GM23338 (cell line): ENCODE data around the gene TRPM3. TPM values are rescaled to one million over a fixed set of nuclear protein-coding genes. Genes with fewer than 3 reads are reported as not detected.

Source experiments
- EZH2 ChIP-seq: fragments of 200-600 bp; sonication (generic); IDR thresholded peaks from one replicate; pipeline ENCODE4 v1.8.0; 2017; ENCODE audit warnings: antibody characterized with exemption, mild to moderate bottlenecking, low read depth; ENCODE audit not compliant: unreplicated experiment
- REST ChIP-seq: IDR thresholded peaks from one replicate; pipeline ENCODE4 v1.6.1; 2018; ENCODE audit warnings: antibody characterized with exemption; ENCODE audit not compliant: unreplicated experiment
- ZNF462 ChIP-seq: fragments of 250-450 bp; sonication (Bioruptor Pico); IDR thresholded peaks from 2 replicates; pipeline ENCODE4 v1.5.0; 2020; ENCODE audit warnings: mild to moderate bottlenecking, moderate library complexity
- polyA plus RNA-seq: library from polyadenylated mRNA; unstranded; fragments of >200 nt; fragmentation: Nextera tagmentation; extraction: Ambion mirVana; gene quantifications from 2 replicates; pipeline ENCODE4 v1.2.1, GENCODE V29; 2016
- total RNA-seq: library from RNA; depleted of rRNA; stranded (reverse); fragments of >200 nt; shearing (Covaris generic); gene quantifications from 2 replicates; pipeline ENCODE4 v1.2.3, GENCODE V29; 2014

The TRPM3 gene
- total and polyA plus RNA-seq, 2 experiments from 2014 or later: 2.8 to 8.2 TPM

GRCh38 chr9:70616228-70616990, 505.0 kb downstream of the TRPM3 start (continued):
- TF ChIP-seq ZNF462 (CRISPR knock-in tag) (no peak), EZH2 (no peak), REST (no peak)
